Neural crest cell (in vitro differentiated cells): ENCODE data around the gene G6PC3. TPM values are rescaled to one million over a fixed set of nuclear protein-coding genes. Genes with fewer than 3 reads are reported as not detected.
A peak's percentile ranks its signal among the peaks of the same experiment; 100 is the strongest.

Experiments
- DNase-seq: peaks from one replicate; pipeline ENCODE4 v3.0.0; 2021; ENCODE audit warnings: low read depth, mixed read lengths, low spot score
- H3K27ac Mint-ChIP-seq: one replicate; pipeline ENCODE4 v1.8.0; 2021; ENCODE audit warnings: mild to moderate bottlenecking, mixed read lengths; ENCODE audit not compliant: unreplicated experiment
- H3K27me3 Mint-ChIP-seq: 2 replicates; pipeline ENCODE4 v1.8.0; 2021; ENCODE audit warnings: low read depth, mild to moderate bottlenecking, mixed read lengths
- H3K36me3 Mint-ChIP-seq: 2 replicates; pipeline ENCODE4 v1.8.0; 2021; ENCODE audit warnings: low read depth, mild to moderate bottlenecking, mixed read lengths
- H3K4me1 Mint-ChIP-seq: 2 replicates; pipeline ENCODE4 v1.8.0; 2021; ENCODE audit warnings: mixed read lengths
- H3K4me3 Mint-ChIP-seq: one replicate; pipeline ENCODE4 v1.8.0; 2021; ENCODE audit warnings: mild to moderate bottlenecking, mixed read lengths
- H3K9me3 Mint-ChIP-seq: 2 replicates; pipeline ENCODE4 v1.8.0; 2021; ENCODE audit warnings: mixed read lengths
- CTCF ChIP-seq: fragments of 200-600 bp; sonication (generic); conservative IDR thresholded peaks from 2 replicates; pipeline ENCODE4 v1.5.0; 2021; ENCODE audit warnings: antibody characterized with exemption, mild to moderate bottlenecking
- total RNA-seq: library from RNA; stranded (reverse); gene quantifications from 2 replicates; pipeline ENCODE4 v1.2.1, GENCODE V29; 2021

G6PC3 gene
- total RNA-seq, 1 donor from 2014 or later = 81.1 TPM

- no peak for TF ChIP-seq CTCF
- H3K27me3 Mint-ChIP-seq = no peaks in the 10 kb centered on the region
- no peak for DNase-seq
- H3K9me3 Mint-ChIP-seq = no peaks in the 10 kb centered on the region
- peaks cover 37% of the 10 kb centered on the region for H3K4me1 Mint-ChIP-seq
- H3K36me3 Mint-ChIP-seq = no peaks in the 10 kb centered on the region
- H3K4me3 Mint-ChIP-seq = peak overlapping the region; percentile 94
- H3K27ac Mint-ChIP-seq = peak overlapping the region; percentile 99
These were observed 624 bp downstream of the G6PC3 start for GRCh38 chr17:44071198-44071520.

GRCh38 chr17:44071772-44072171 lies 1.2 kb downstream of the G6PC3 start:
- no peak for TF ChIP-seq CTCF
- no peak for DNase-seq
- no peaks in the 10 kb centered on the region for H3K9me3 Mint-ChIP-seq
- no peaks in the 10 kb centered on the region for H3K36me3 Mint-ChIP-seq
- no peaks in the 10 kb centered on the region for H3K27me3 Mint-ChIP-seq
- H3K4me1 Mint-ChIP-seq = peaks cover 33% of the 10 kb centered on the region
- peak overlapping the region; percentile 94 for H3K4me3 Mint-ChIP-seq
- H3K27ac Mint-ChIP-seq = peak overlapping the region; percentile 83

- Mint-ChIP-seq H3K4me3 (peak overlapping the region; percentile 67), H3K27ac (peak overlapping the region; percentile 75), H3K36me3 (peaks cover 2% of the 10 kb centered on the region), H3K27me3 (no peaks in the 10 kb centered on the region), H3K9me3 (no peaks in the 10 kb centered on the region), H3K4me1 (peaks cover 32% of the 10 kb centered on the region)
- DNase-seq = no peak
- TF ChIP-seq CTCF = no peak
These were observed 3.8 kb downstream of the G6PC3 start for GRCh38 chr17:44074231-44074910.

GRCh38 chr17:44074911-44075285 lies 4.4 kb downstream of the G6PC3 start:
- Mint-ChIP-seq H3K4me3 (peak overlapping the region; percentile 47), H3K27ac (no peak overlapping the region), H3K27me3 (no peaks in the 10 kb centered on the region), H3K9me3 (no peaks in the 10 kb centered on the region), H3K4me1 (peaks cover 32% of the 10 kb centered on the region), H3K36me3 (peaks cover 5% of the 10 kb centered on the region)
- no peak for DNase-seq
- no peak for TF ChIP-seq CTCF

- no peak for DNase-seq
- Mint-ChIP-seq H3K27me3 (no peaks in the 10 kb centered on the region), H3K4me1 (peaks cover 33% of the 10 kb centered on the region), H3K9me3 (no peaks in the 10 kb centered on the region), H3K36me3 (peaks cover 11% of the 10 kb centered on the region), H3K27ac (no peak overlapping the region), H3K4me3 (peak overlapping the region; percentile 47)
- no peak for TF ChIP-seq CTCF
These were observed 5.2 kb downstream of the G6PC3 start for GRCh38 chr17:44075598-44076293.
